A673 (cell line): ENCODE results near the gene NXPE4.
"Not testable (repeated sequence)": the region's sequence is repeated elsewhere in the genome, so short reads cannot be mapped to it uniquely, and the experiment has no call there.

Experiments
- CTCF ChIP-seq: fragments of 300-800, 200-600 bp; sonication (generic); conservative IDR thresholded peaks from 2 replicates; pipeline ENCODE4 v1.5.1; 2017; ENCODE audit warnings: low read depth, mild to moderate bottlenecking, antibody characterized with exemption, low read length, moderate library complexity, mixed read lengths
- EZH2 ChIP-seq: fragments of 200-600 bp; sonication (generic); IDR thresholded peaks from 2 replicates; pipeline ENCODE4 v1.6.1; 2017; ENCODE audit warnings: borderline replicate concordance, low read depth, mild to moderate bottlenecking, mixed read lengths, antibody characterized with exemption, low read length; ENCODE audit not compliant: poor library complexity, severe bottlenecking

- not testable (repeated sequence) for TF ChIP-seq CTCF, EZH2
These were observed 17.5 kb upstream of the NXPE4 start for GRCh38 chr11:114613094-114613493.
